DND-41 (cell line): ENCODE results near the gene KCNQ5.

ENCODE experiments used
- ATAC-seq: fragments of 200-7000 bp; cut with Tn5 transposase; 3 replicates; pipeline ENCODE4 v1.9.1; 2021; ENCODE audit warnings: low read depth; ENCODE audit not compliant: insufficient read depth
- DNase-seq: peaks from one replicate; pipeline ENCODE4 v3.0.0-alpha.2; 2020
- H2AFZ ChIP-seq: 2 replicates; pipeline ENCODE4 v1.6.0; 2012; ENCODE audit warnings: low read depth, low read length
- H3K27ac ChIP-seq: 2 replicates; pipeline ENCODE4 v1.5.1; 2012; ENCODE audit warnings: low read length, inconsistent platforms
- H3K27me3 ChIP-seq: fragments of 200-600 bp; sonication (generic); 2 replicates; pipeline ENCODE4 v1.6.0; 2012; ENCODE audit warnings: low read length, mild to moderate bottlenecking, inconsistent platforms; ENCODE audit not compliant: insufficient read depth, poor library complexity
- H3K36me3 ChIP-seq: 2 replicates; pipeline ENCODE4 v1.5.1; 2012; ENCODE audit warnings: low read length, inconsistent platforms; ENCODE audit not compliant: insufficient read depth
- H3K4me1 ChIP-seq: 2 replicates; pipeline ENCODE4 v1.5.1; 2012; ENCODE audit warnings: mild to moderate bottlenecking, low read length; ENCODE audit not compliant: insufficient read depth
- H3K4me2 ChIP-seq: 2 replicates; pipeline ENCODE4 v1.6.0; 2012; ENCODE audit warnings: mild to moderate bottlenecking, moderate library complexity, low read length, inconsistent platforms; ENCODE audit not compliant: insufficient read depth
- H3K4me3 ChIP-seq, 2 experiments: fragments of 200-600 bp in 1 of 2; shearing (Covaris generic) in 1 of 2; 2 replicates each; pipeline ENCODE4 v1.5.1; 2012 to 2016; ENCODE audit warnings: inconsistent platforms in 2 of 2, low read length in 2 of 2, mild to moderate bottlenecking in 2 of 2, low read depth in 1 of 2, moderate library complexity in 1 of 2
- H3K79me2 ChIP-seq: 2 replicates; pipeline ENCODE4 v1.6.0; 2012; ENCODE audit warnings: low read length, inconsistent platforms; ENCODE audit not compliant: insufficient read depth
- H3K9ac ChIP-seq: 2 replicates; pipeline ENCODE4 v1.6.0; 2012; ENCODE audit warnings: low read depth, mild to moderate bottlenecking, inconsistent platforms, low read length, moderate library complexity
- H3K9me3 ChIP-seq: 2 replicates; pipeline ENCODE4 v1.5.1; 2012; ENCODE audit warnings: low read length, moderate library complexity, mild to moderate bottlenecking, inconsistent platforms; ENCODE audit not compliant: insufficient read depth, severe bottlenecking
- H4K20me1 ChIP-seq: 2 replicates; pipeline ENCODE4 v1.6.0; 2012; ENCODE audit warnings: low read length; ENCODE audit not compliant: insufficient read depth
- CTCF ChIP-seq: IDR thresholded peaks from 2 replicates; pipeline ENCODE4 v1.5.1; 2012; ENCODE audit warnings: borderline replicate concordance, low read length, moderate library complexity, mild to moderate bottlenecking; ENCODE audit not compliant: poor library complexity, severe bottlenecking; ENCODE audit errors: extremely low read depth
- EZH2 ChIP-seq: IDR thresholded peaks from 3 replicates; pipeline ENCODE4 v1.6.1; 2012; ENCODE audit warnings: borderline replicate concordance, low read depth, mild to moderate bottlenecking, moderate library complexity, low read length, inconsistent platforms; ENCODE audit not compliant: severe bottlenecking

The KCNQ5 gene

GRCh38 chr6:73062837-73063236, 441.0 kb downstream of the KCNQ5 start:
- Histone ChIP-seq H3K9me3 (no peaks in the 10 kb centered on the region), H3K9ac (no peak overlapping the region), H3K4me1 (no peaks in the 10 kb centered on the region), H3K4me3 (no peak overlapping the region), H3K27me3 (no peaks in the 10 kb centered on the region), H3K36me3 (no peaks in the 10 kb centered on the region), H3K27ac (no peak overlapping the region), H3K79me2 (no peaks in the 10 kb centered on the region), H3K4me2 (no peak overlapping the region), H4K20me1 (no peaks in the 10 kb centered on the region), H2AFZ (no peak overlapping the region)
- TF ChIP-seq EZH2: no peak
- TF ChIP-seq CTCF: no peak
- ATAC-seq (no peak), DNase-seq (no peak)

GRCh38 chr6:73064266-73064665, 442.4 kb downstream of the KCNQ5 start:
- H3K27me3 ChIP-seq: no peaks in the 10 kb centered on the region
- ATAC-seq (no peak), DNase-seq (no peak)
- H4K20me1 ChIP-seq: no peaks in the 10 kb centered on the region
- no peaks in the 10 kb centered on the region for H3K36me3 ChIP-seq
- H3K4me3 ChIP-seq: no peak overlapping the region
- no peak overlapping the region for H2AFZ ChIP-seq
- no peaks in the 10 kb centered on the region for H3K9me3 ChIP-seq
- H3K4me2 ChIP-seq: no peak overlapping the region
- no peak for TF ChIP-seq EZH2
- no peak for TF ChIP-seq CTCF
- H3K79me2 ChIP-seq: no peaks in the 10 kb centered on the region
- no peaks in the 10 kb centered on the region for H3K4me1 ChIP-seq
- H3K27ac ChIP-seq: no peak overlapping the region
- no peak overlapping the region for H3K9ac ChIP-seq

- H3K4me1 ChIP-seq: no peaks in the 10 kb centered on the region
- no peaks in the 10 kb centered on the region for H3K36me3 ChIP-seq
- no peak overlapping the region for H3K27ac ChIP-seq
- ATAC-seq (no peak), DNase-seq (no peak)
- no peak overlapping the region for H2AFZ ChIP-seq
- H3K79me2 ChIP-seq: no peaks in the 10 kb centered on the region
- no peak overlapping the region for H3K4me3 ChIP-seq
- TF ChIP-seq CTCF (no peak), EZH2 (no peak)
- no peak overlapping the region for H3K9ac ChIP-seq
- H4K20me1 ChIP-seq: no peaks in the 10 kb centered on the region
- H3K4me2 ChIP-seq: no peak overlapping the region
- H3K27me3 ChIP-seq: no peaks in the 10 kb centered on the region
- H3K9me3 ChIP-seq: no peaks in the 10 kb centered on the region
These were observed 451.4 kb downstream of the KCNQ5 start for GRCh38 chr6:73073238-73073637.

- Histone ChIP-seq H3K36me3 (no peaks in the 10 kb centered on the region), H3K4me1 (no peaks in the 10 kb centered on the region), H4K20me1 (no peaks in the 10 kb centered on the region), H3K9me3 (no peaks in the 10 kb centered on the region), H3K27ac (no peak overlapping the region), H3K9ac (no peak overlapping the region), H3K79me2 (no peaks in the 10 kb centered on the region), H3K27me3 (no peaks in the 10 kb centered on the region), H3K4me3 (no peak overlapping the region), H3K4me2 (no peak overlapping the region), H2AFZ (no peak overlapping the region)
- DNase-seq (no peak), ATAC-seq (no peak)
- TF ChIP-seq EZH2 (no peak), CTCF (no peak)
These were observed 452.3 kb downstream of the KCNQ5 start for GRCh38 chr6:73074175-73074574.
